SK-N-SH treated with all-trans-retinoic acid at 6 μM for 48 hours (cell line): ENCODE data around the gene ZNF599.
A peak's percentile ranks its signal among the peaks of the same experiment; 100 is the strongest.

Experiments
- ATAC-seq: fragments of 200-7000 bp; cut with Tn5 transposase; 3 replicates; pipeline ENCODE4 v1.9.1; 2020; ENCODE audit warnings: mild to moderate bottlenecking, moderate library complexity
- BACH2 ChIP-seq: fragments of 250-450 bp; sonication (Bioruptor Pico); IDR thresholded peaks from 2 replicates; pipeline ENCODE4 v1.9.0; 2021; ENCODE audit warnings: mild to moderate bottlenecking, borderline replicate concordance
- CREB5 ChIP-seq: fragments of 250-450 bp; sonication (Bioruptor Pico); IDR thresholded peaks from 2 replicates; pipeline ENCODE4 v1.5.1; 2020; ENCODE audit warnings: low read depth, mild to moderate bottlenecking, moderate library complexity
- CSDC2 ChIP-seq: fragments of 250-450 bp; sonication (Bioruptor Pico); IDR thresholded peaks from 2 replicates; pipeline ENCODE4 v1.5.0; 2020; ENCODE audit warnings: mild to moderate bottlenecking, moderate library complexity
- CSRNP3 ChIP-seq: fragments of 250-450 bp; sonication (Bioruptor Pico); IDR thresholded peaks from 2 replicates; pipeline ENCODE4 v1.5.1; 2021; ENCODE audit warnings: mild to moderate bottlenecking, moderate library complexity
- ESRRG ChIP-seq: fragments of 250-450 bp; sonication (Bioruptor Pico); IDR thresholded peaks from 2 replicates; pipeline ENCODE4 v1.6.1; 2021; ENCODE audit warnings: mild to moderate bottlenecking
- GLIS3 ChIP-seq: fragments of 250-450 bp; sonication (Bioruptor Pico); IDR thresholded peaks from 2 replicates; pipeline ENCODE4 v1.5.0; 2020; ENCODE audit warnings: mild to moderate bottlenecking, moderate library complexity
- PATZ1 ChIP-seq: fragments of 250-450 bp; sonication (Bioruptor Pico); IDR thresholded peaks from 2 replicates; pipeline ENCODE4 v1.8.0; 2020; ENCODE audit warnings: mild to moderate bottlenecking, moderate library complexity, borderline replicate concordance
- POU6F1 ChIP-seq: fragments of 250-450 bp; sonication (Bioruptor Pico); IDR thresholded peaks from 2 replicates; pipeline ENCODE4 v1.8.0; 2021; ENCODE audit warnings: low read depth, mild to moderate bottlenecking, moderate library complexity, borderline replicate concordance
- PPARA ChIP-seq: fragments of 250-450 bp; sonication (Bioruptor Pico); IDR thresholded peaks from 2 replicates; pipeline ENCODE4 v1.5.0; 2020; ENCODE audit warnings: mild to moderate bottlenecking, borderline replicate concordance
- SNAI2 ChIP-seq: fragments of 250-450 bp; sonication (Bioruptor Pico); IDR thresholded peaks from 2 replicates; pipeline ENCODE4 v1.5.0; 2020; ENCODE audit warnings: mild to moderate bottlenecking, moderate library complexity
- TCF4 ChIP-seq: fragments of 250-450 bp; sonication (Bioruptor Pico); IDR thresholded peaks from 2 replicates; pipeline ENCODE4 v1.8.0; 2021; ENCODE audit warnings: mild to moderate bottlenecking, moderate library complexity, borderline replicate concordance
- TSHZ2 ChIP-seq: fragments of 250-450 bp; sonication (Bioruptor Pico); IDR thresholded peaks from 2 replicates; pipeline ENCODE4 v1.5.0; 2020; ENCODE audit warnings: mild to moderate bottlenecking, moderate library complexity
- ZC3H10 ChIP-seq: fragments of 250-450 bp; sonication (Bioruptor Pico); IDR thresholded peaks from 2 replicates; pipeline ENCODE4 v1.5.1; 2021; ENCODE audit warnings: mild to moderate bottlenecking, moderate library complexity
- ZFP3 ChIP-seq: fragments of 250-450 bp; sonication (Bioruptor Pico); IDR thresholded peaks from 2 replicates; pipeline ENCODE4 v1.5.0; 2020; ENCODE audit warnings: mild to moderate bottlenecking, moderate library complexity
- ZFP30 ChIP-seq: fragments of 450-650 bp; formaldehyde crosslinking; IDR thresholded peaks from 2 replicates; pipeline ENCODE4 v1.5.0; 2022; ENCODE audit warnings: mild to moderate bottlenecking, moderate library complexity
- ZNF565 ChIP-seq: fragments of 450-650 bp; formaldehyde crosslinking; conservative IDR thresholded peaks from 2 replicates; pipeline ENCODE4 v1.5.0; 2020; ENCODE audit warnings: low read depth, mild to moderate bottlenecking, moderate library complexity
- ZNF70 ChIP-seq: fragments of 450-650 bp; formaldehyde crosslinking; IDR thresholded peaks from 2 replicates; pipeline ENCODE4 v1.5.0; 2020; ENCODE audit warnings: mild to moderate bottlenecking, moderate library complexity
- ZNF8 ChIP-seq: fragments of 450-650 bp; formaldehyde crosslinking; IDR thresholded peaks from 2 replicates; pipeline ENCODE4 v1.5.0; 2020; ENCODE audit warnings: mild to moderate bottlenecking, moderate library complexity

Gene ZNF599

GRCh38 chr19:34712395-34713261 lies 60.4 kb downstream of the ZNF599 start:
- ATAC-seq: peak; percentile 82
- TF ChIP-seq ZFP3 (CRISPR knock-in tag) (no peak), TCF4 (CRISPR knock-in tag) (no peak), ZC3H10 (CRISPR knock-in tag) (no peak), CREB5 (CRISPR knock-in tag) (no peak), BACH2 (no peak), POU6F1 (CRISPR knock-in tag) (no peak), PPARA (CRISPR knock-in tag) (no peak), ZNF70 (CRISPR knock-in tag) (no peak), CSDC2 (CRISPR knock-in tag) (no peak)

GRCh38 chr19:34711890-34712289 lies 61.1 kb downstream of the ZNF599 start:
- TF ChIP-seq SNAI2 (CRISPR knock-in tag) (no peak), TCF4 (CRISPR knock-in tag) (no peak), ZNF565 (no peak), ZFP3 (CRISPR knock-in tag) (no peak), GLIS3 (no peak), ESRRG (CRISPR knock-in tag) (no peak), CSDC2 (CRISPR knock-in tag) (no peak), CSRNP3 (CRISPR knock-in tag) (no peak), ZC3H10 (CRISPR knock-in tag) (no peak), TSHZ2 (CRISPR knock-in tag) (no peak), ZNF8 (CRISPR knock-in tag) (no peak), POU6F1 (CRISPR knock-in tag) (no peak), ZFP30 (CRISPR knock-in tag) (no peak), PATZ1 (CRISPR knock-in tag) (no peak)
- ATAC-seq: no peak
